H9 (cell line): ENCODE data around the gene CETN3. TPM values are rescaled to one million over a fixed set of nuclear protein-coding genes. Genes with fewer than 3 reads are reported as not detected.

Source experiments
- DNase-seq: peaks from one replicate; pipeline ENCODE4 v3.0.0-alpha.2; 2017
- H2AFZ ChIP-seq: one replicate; pipeline ENCODE4 v1.6.1; 2013; ENCODE audit warnings: mild to moderate bottlenecking, low read length, control low read depth, moderate library complexity
- H2AK5ac ChIP-seq: 2 replicates; pipeline ENCODE4 v1.6.1; 2013; ENCODE audit warnings: low read length, control low read depth, mixed read lengths; ENCODE audit not compliant: insufficient read length
- H2BK120ac ChIP-seq: one replicate; pipeline ENCODE4 v1.6.1; 2013; ENCODE audit warnings: low read depth, mild to moderate bottlenecking, low read length, control low read depth, inconsistent platforms; ENCODE audit not compliant: poor library complexity, severe bottlenecking
- H2BK12ac ChIP-seq: 2 replicates; pipeline ENCODE4 v1.6.1; 2013; ENCODE audit warnings: low read length, control low read depth, mixed read lengths, low read depth; ENCODE audit not compliant: insufficient read length
- H2BK15ac ChIP-seq: 2 replicates; pipeline ENCODE4 v1.6.1; 2013; ENCODE audit warnings: low read depth, low read length, control low read depth
- H2BK20ac ChIP-seq: one replicate; pipeline ENCODE4 v1.6.1; 2013; ENCODE audit warnings: low read depth, mild to moderate bottlenecking, low read length, control low read depth, inconsistent platforms; ENCODE audit not compliant: poor library complexity, severe bottlenecking
- H2BK5ac ChIP-seq: 2 replicates; pipeline ENCODE4 v1.6.1; 2013; ENCODE audit warnings: low read length, control low read depth, mixed read lengths; ENCODE audit not compliant: insufficient read length
- H3K14ac ChIP-seq: 2 replicates; pipeline ENCODE4 v1.6.1; 2013; ENCODE audit warnings: low read length, control low read depth; ENCODE audit not compliant: insufficient read depth
- H3K18ac ChIP-seq: 2 replicates; pipeline ENCODE4 v1.6.1; 2013; ENCODE audit warnings: low read depth, mild to moderate bottlenecking, mixed read lengths, low read length, control low read depth; ENCODE audit not compliant: insufficient read length
- H3K23ac ChIP-seq: 2 replicates; pipeline ENCODE4 v1.6.1; 2013; ENCODE audit warnings: low read length, control low read depth, mixed read lengths, low read depth; ENCODE audit not compliant: insufficient read length
- H3K23me2 ChIP-seq: 2 replicates; pipeline ENCODE4 v1.6.1; 2013; ENCODE audit warnings: low read depth, mild to moderate bottlenecking, mixed read lengths, low read length, control low read depth; ENCODE audit not compliant: insufficient read length, poor library complexity, severe bottlenecking
- H3K27ac ChIP-seq: 2 replicates; pipeline ENCODE4 v1.5.1; 2013; ENCODE audit warnings: low read length, control low read depth, mixed read lengths, low read depth; ENCODE audit not compliant: insufficient read length
- H3K27me3 ChIP-seq: 2 replicates; pipeline ENCODE4 v1.6.1; 2013; ENCODE audit warnings: low read length, control low read depth, inconsistent platforms; ENCODE audit not compliant: insufficient read depth
- H3K4ac ChIP-seq: 2 replicates; pipeline ENCODE4 v1.6.1; 2013; ENCODE audit warnings: low read depth, mild to moderate bottlenecking, control low read depth, inconsistent platforms, low read length, moderate library complexity
- H3K4me1 ChIP-seq: 2 replicates; pipeline ENCODE4 v1.6.1; 2013; ENCODE audit warnings: low read length, control low read depth, inconsistent platforms; ENCODE audit not compliant: insufficient read depth
- H3K4me2 ChIP-seq: 2 replicates; pipeline ENCODE4 v1.6.1; 2013; ENCODE audit warnings: low read length, control low read depth, mixed read lengths; ENCODE audit not compliant: insufficient read length, insufficient read depth
- H3K56ac ChIP-seq: 2 replicates; pipeline ENCODE4 v1.6.1; 2013; ENCODE audit warnings: low read depth, mild to moderate bottlenecking, mixed read lengths, low read length, control low read depth; ENCODE audit not compliant: insufficient read length
- H3K79me1 ChIP-seq: 2 replicates; pipeline ENCODE4 v1.6.1; 2013; ENCODE audit warnings: low read depth, mild to moderate bottlenecking, moderate library complexity, low read length, control low read depth, inconsistent platforms; ENCODE audit not compliant: insufficient read depth, poor library complexity, severe bottlenecking
- H3K79me2 ChIP-seq: 2 replicates; pipeline ENCODE4 v1.6.1; 2013; ENCODE audit warnings: low read length, control low read depth, inconsistent platforms; ENCODE audit not compliant: insufficient read depth
- H3K9ac ChIP-seq: 2 replicates; pipeline ENCODE4 v1.6.1; 2013; ENCODE audit warnings: low read length, control low read depth, mixed read lengths; ENCODE audit not compliant: insufficient read length; ENCODE audit errors: extremely low read depth
- H3K9me3 ChIP-seq: one replicate; pipeline ENCODE4 v1.6.1; 2013; ENCODE audit warnings: low read depth, low read length, inconsistent platforms; ENCODE audit not compliant: control insufficient read depth
- H3T11ph ChIP-seq: one replicate; pipeline ENCODE4 v1.6.1; 2013; ENCODE audit warnings: mild to moderate bottlenecking, low read length, control low read depth, inconsistent platforms
- H4K20me1 ChIP-seq: one replicate; pipeline ENCODE4 v1.6.1; 2013; ENCODE audit not compliant: control insufficient read depth, insufficient read length, insufficient read depth
- H4K5ac ChIP-seq: 2 replicates; pipeline ENCODE4 v1.6.1; 2013; ENCODE audit warnings: low read depth, mild to moderate bottlenecking, mixed read lengths, low read length, control low read depth; ENCODE audit not compliant: insufficient read length
- H4K8ac ChIP-seq: replicated peaks from 2 replicates; pipeline ENCODE4 v1.6.1; 2013; ENCODE audit warnings: low read length, control low read depth, mixed read lengths, low read depth; ENCODE audit not compliant: insufficient read length
- H4K91ac ChIP-seq: 2 replicates; pipeline ENCODE4 v1.6.1; 2013; ENCODE audit warnings: low read depth, mild to moderate bottlenecking, moderate library complexity, mixed read lengths, low read length, control low read depth; ENCODE audit not compliant: insufficient read length
- H3K27ac Mint-ChIP-seq, 3 experiments: 2 replicates in 2 of 3; 3 replicates in 1 of 3; pipeline ENCODE4 v1.8.0; 2020 to 2021; ENCODE audit warnings: mixed read lengths in 3 of 3, mild to moderate bottlenecking in 1 of 3, moderate library complexity in 1 of 3
- H3K27me3 Mint-ChIP-seq: 2 replicates; pipeline ENCODE4 v1.8.0; 2021; ENCODE audit warnings: low read depth, mild to moderate bottlenecking, moderate library complexity, mixed read lengths
- H3K36me3 Mint-ChIP-seq, 3 experiments: 2 replicates in 2 of 3; 3 replicates in 1 of 3; pipeline ENCODE4 v1.8.0; 2020 to 2021; ENCODE audit warnings: low read depth in 3 of 3, mixed read lengths in 3 of 3; ENCODE audit not compliant: insufficient read depth in 1 of 3
- H3K4me1 Mint-ChIP-seq, 2 experiments: 2 replicates each; pipeline ENCODE4 v1.8.0; 2020; ENCODE audit warnings: mixed read lengths in 2 of 2
- H3K4me3 Mint-ChIP-seq, 2 experiments: 2 replicates in 1 of 2; 3 replicates in 1 of 2; pipeline ENCODE4 v1.8.0; 2020 to 2021; ENCODE audit warnings: mild to moderate bottlenecking in 2 of 2, mixed read lengths in 2 of 2, moderate library complexity in 1 of 2
- H3K9me3 Mint-ChIP-seq, 2 experiments: 2 replicates in 1 of 2; 3 replicates in 1 of 2; pipeline ENCODE4 v1.8.0; 2020; ENCODE audit warnings: mild to moderate bottlenecking in 2 of 2, mixed read lengths in 2 of 2, moderate library complexity in 1 of 2
- WGBS: extraction: QIAGEN DNeasy Blood & Tissue Kit; methylation state at CpG from one replicate; pipeline ENCODE4 v1.1.7; 2013; ENCODE audit warnings: missing lambda C conversion rate, low lambda C conversion rate, mixed read lengths; ENCODE audit not compliant: insufficient read length; ENCODE audit errors: extremely low coverage; 5-methylcytosine and 5-hydroxymethylcytosine counted together
- total RNA-seq: library from RNA; stranded (reverse); gene quantifications from 2 replicates; pipeline ENCODE4 v1.2.1, GENCODE V29; 2021
- TF ChIP-seq, protein P1 (sequence below): fragments of 200-600 bp; sonication (generic); conservative IDR thresholded peaks from 3 replicates; pipeline ENCODE4 v1.8.0; 2021; ENCODE audit warnings: antibody characterized with exemption, mild to moderate bottlenecking

The CETN3 gene
- total RNA-seq, 1 experiment from 2014 or later, result 36.3 TPM

- no peaks in the 10 kb centered on the region; a peak in 1 of 5 replicates for H3K9me3 Mint-ChIP-seq
- H3K23me2 ChIP-seq, result no peaks in the 10 kb centered on the region
- no peak overlapping the region for H3K4me2 ChIP-seq
- H3K27me3 Mint-ChIP-seq, result no peaks in the 10 kb centered on the region; the same call in 1 of the 2 replicates
- WGBS, result no CpG with 5 or more reads among the region's 1 CpG
- peaks cover 3 to 10% of the 10 kb centered on the region in 2 experiments; a peak in 2 of 4 replicates for H3K4me1 Mint-ChIP-seq
- no peak overlapping the region for H3K27ac Mint-ChIP-seq
- no peak overlapping the region for H3K18ac ChIP-seq
- no peaks in the 10 kb centered on the region for H3K27me3 ChIP-seq
- H3K56ac ChIP-seq, result no peak overlapping the region
- H3K9ac ChIP-seq, result no peak overlapping the region
- H3K4ac ChIP-seq, result no peak overlapping the region
- no peak overlapping the region for H2BK12ac ChIP-seq
- no peak overlapping the region for H3T11ph ChIP-seq
- H3K27ac ChIP-seq, result no peak overlapping the region
- H4K5ac ChIP-seq, result no peak overlapping the region
- H2AFZ ChIP-seq, result peak overlapping the region; percentile 10
- H2AK5ac ChIP-seq, result no peak overlapping the region
- H3K23ac ChIP-seq, result no peak overlapping the region
- H3K4me3 Mint-ChIP-seq, result no peak overlapping the region
- no peak overlapping the region for H4K91ac ChIP-seq
- peaks cover 0 to 3% (median 0%) of the 10 kb centered on the region in 3 experiments; a peak in 1 of 7 replicates for H3K36me3 Mint-ChIP-seq
- H3K4me1 ChIP-seq, result no peaks in the 10 kb centered on the region
- TF ChIP-seq, protein P1, sequence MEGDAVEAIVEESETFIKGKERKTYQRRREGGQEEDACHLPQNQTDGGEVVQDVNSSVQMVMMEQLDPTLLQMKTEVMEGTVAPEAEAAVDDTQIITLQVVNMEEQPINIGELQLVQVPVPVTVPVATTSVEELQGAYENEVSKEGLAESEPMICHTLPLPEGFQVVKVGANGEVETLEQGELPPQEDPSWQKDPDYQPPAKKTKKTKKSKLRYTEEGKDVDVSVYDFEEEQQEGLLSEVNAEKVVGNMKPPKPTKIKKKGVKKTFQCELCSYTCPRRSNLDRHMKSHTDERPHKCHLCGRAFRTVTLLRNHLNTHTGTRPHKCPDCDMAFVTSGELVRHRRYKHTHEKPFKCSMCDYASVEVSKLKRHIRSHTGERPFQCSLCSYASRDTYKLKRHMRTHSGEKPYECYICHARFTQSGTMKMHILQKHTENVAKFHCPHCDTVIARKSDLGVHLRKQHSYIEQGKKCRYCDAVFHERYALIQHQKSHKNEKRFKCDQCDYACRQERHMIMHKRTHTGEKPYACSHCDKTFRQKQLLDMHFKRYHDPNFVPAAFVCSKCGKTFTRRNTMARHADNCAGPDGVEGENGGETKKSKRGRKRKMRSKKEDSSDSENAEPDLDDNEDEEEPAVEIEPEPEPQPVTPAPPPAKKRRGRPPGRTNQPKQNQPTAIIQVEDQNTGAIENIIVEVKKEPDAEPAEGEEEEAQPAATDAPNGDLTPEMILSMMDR, result no peak
- H2BK15ac ChIP-seq, result no peak overlapping the region
- no peaks in the 10 kb centered on the region for H3K9me3 ChIP-seq
- H2BK20ac ChIP-seq, result no peak overlapping the region
- DNase-seq, result no peak
- H4K8ac ChIP-seq, result no peak overlapping the region
- no peak overlapping the region for H2BK5ac ChIP-seq
- H3K79me2 ChIP-seq, result no peaks in the 10 kb centered on the region
- no peak overlapping the region for H3K14ac ChIP-seq
- H3K79me1 ChIP-seq, result no peaks in the 10 kb centered on the region
- no peak overlapping the region for H2BK120ac ChIP-seq
- H4K20me1 ChIP-seq, result no peaks in the 10 kb centered on the region
Measured at GRCh38 chr5:90345684-90346083, 63.9 kb downstream of the CETN3 start.
